Measurements from ENCODE around the gene SRMS. TPM values are rescaled to one million over a fixed set of nuclear protein-coding genes. Genes with fewer than 3 reads are reported as not detected.

The SRMS gene
- total RNA-seq, 2 experiments from 2014 or later, result 0.42 TPM; not detected in 1

DNA sequence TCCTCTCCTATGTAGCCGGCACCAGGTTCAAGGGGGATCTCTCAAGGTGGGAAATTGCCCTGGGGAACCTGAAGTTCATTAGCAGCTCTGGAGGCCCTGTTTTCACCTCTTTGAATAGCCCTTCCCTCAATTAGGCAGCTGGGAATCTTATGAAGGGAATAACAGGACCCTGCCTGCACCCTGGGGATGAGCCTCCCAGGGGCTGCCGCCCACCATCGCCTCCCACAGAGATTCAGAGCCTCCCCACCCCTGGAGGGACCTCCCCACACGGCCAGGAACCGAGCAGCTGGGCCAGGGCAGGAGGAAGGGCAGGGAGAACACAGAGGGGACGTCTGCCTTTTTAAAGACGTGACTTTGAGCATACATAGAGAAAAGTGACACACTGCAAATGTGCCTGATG lies 44.0 kb downstream of the SRMS start:
- Histone ChIP-seq H3K79me2 (ENCODE audit: insufficient read depth, low read depth, low read length) (no peaks in the 10 kb centered on the region), H4K20me1 (ENCODE audit: insufficient read depth, low read length) (no peaks in the 10 kb centered on the region), H3K4me3 (ENCODE audit: low read depth, low read length, poor library complexity, severe bottlenecking) (no peak overlapping the region), H3K4me2 (ENCODE audit: low read length) (no peak overlapping the region), H3K9me2 (ENCODE audit: insufficient read depth, low read length) (no peaks in the 10 kb centered on the region), H3K9me3 (ENCODE audit: low read length) (no peaks in the 10 kb centered on the region), H2AFZ (ENCODE audit: low read length) (no peak overlapping the region), H3K36me3 (ENCODE audit: insufficient read depth, low read length) (no peaks in the 10 kb centered on the region), H3K27ac (ENCODE audit: low read depth, low read length, poor library complexity, severe bottlenecking) (no peak overlapping the region), H3K4me1 (ENCODE audit: insufficient read depth, low read length, poor library complexity, severe bottlenecking) (peaks cover 20% of the 10 kb centered on the region)
- CTCF ChIA-PET (ENCODE audit: unreplicated experiment), result no interaction called here
- POLR2A ChIA-PET, result no interaction called here
- DNase-seq (ENCODE audit: low spot score), result no peak
- intact Hi-C loops (cut with micrococcal nuclease; ENCODE audit: unreplicated experiment), result no loop called here
- TF ChIP-seq EZH2phosphoT487 (IDR thresholded peaks at IDR 0.05; ENCODE audit: borderline replicate concordance, low read depth, low read length), result no peak
- TF ChIP-seq CTCF (conservative IDR thresholded peaks at IDR 0.05; ENCODE audit: low read length), result no peak
- BruUV-seq (replicated peaks), result no TSS peak

DNA sequence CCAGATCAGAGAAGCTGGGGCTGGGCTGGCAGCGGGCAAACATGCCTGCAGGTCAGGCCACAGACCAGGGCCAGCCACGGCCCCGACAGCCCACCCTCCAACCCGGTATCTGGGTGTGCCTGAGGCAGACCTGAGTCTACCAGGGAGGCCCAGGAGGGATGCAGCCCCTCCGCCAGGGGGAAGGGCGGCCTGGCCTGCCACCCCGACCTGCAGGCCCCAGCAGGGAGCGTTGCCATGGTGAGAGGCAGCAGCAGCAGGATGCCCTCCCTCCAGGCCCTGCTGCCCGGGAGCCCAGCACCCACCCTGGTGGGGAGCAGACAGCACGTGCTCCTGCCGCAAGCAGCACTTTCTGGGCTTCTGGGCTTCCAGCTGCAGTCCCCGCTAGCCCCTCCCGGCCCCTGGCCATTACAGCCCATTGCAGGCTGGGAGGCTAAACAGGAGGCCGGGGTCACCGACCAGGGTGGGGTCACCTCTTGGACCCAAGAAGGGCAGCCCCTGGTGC lies 44.8 kb downstream of the SRMS start:
- Histone ChIP-seq H3K79me2 (ENCODE audit: insufficient read depth, low read depth, low read length) (no peaks in the 10 kb centered on the region), H2AFZ (ENCODE audit: low read length) (no peak overlapping the region), H3K4me2 (ENCODE audit: low read length) (peak overlapping the region; percentile 49; the same call in 1 of the 2 replicates), H3K4me3 (ENCODE audit: low read depth, low read length, poor library complexity, severe bottlenecking) (no peak overlapping the region), H3K9me3 (ENCODE audit: low read length) (no peaks in the 10 kb centered on the region), H4K20me1 (ENCODE audit: insufficient read depth, low read length) (no peaks in the 10 kb centered on the region), H3K4me1 (ENCODE audit: insufficient read depth, low read length, poor library complexity, severe bottlenecking) (peaks cover 14% of the 10 kb centered on the region), H3K27ac (ENCODE audit: low read depth, low read length, poor library complexity, severe bottlenecking) (no peak overlapping the region), H3K36me3 (ENCODE audit: insufficient read depth, low read length) (no peaks in the 10 kb centered on the region), H3K9me2 (ENCODE audit: insufficient read depth, low read length) (no peaks in the 10 kb centered on the region)
- ChIA-PET CTCF (ENCODE audit: unreplicated experiment) (no interaction called here), POLR2A (interaction anchor here (0.5 kb wide), 1 partner anchor 378 kb away, joined by 6 read pairs; no protein-coding TSS in a partner anchor)
- no peak for TF ChIP-seq CTCF (conservative IDR thresholded peaks at IDR 0.05; ENCODE audit: low read length)
- TF ChIP-seq EZH2phosphoT487 (IDR thresholded peaks at IDR 0.05; ENCODE audit: borderline replicate concordance, low read depth, low read length), result no peak
- BruUV-seq (replicated peaks), result no TSS peak
- intact Hi-C loops (cut with micrococcal nuclease; ENCODE audit: unreplicated experiment), result no loop called here
- no peak for DNase-seq (ENCODE audit: low spot score)

GRCh38 chr20:63501818-63502670 lies 45.5 kb downstream of the SRMS start:
- CTCF ChIA-PET (ENCODE audit: unreplicated experiment), result interaction anchor here (0.5 to 0.7 kb wide), 2 partner anchors 140 to 327 kb away, joined by 3 to 7 read pairs; no protein-coding TSS in a partner anchor
- no peaks in the 10 kb centered on the region for H3K79me2 ChIP-seq (ENCODE audit: insufficient read depth, low read depth, low read length)
- DNase-seq (ENCODE audit: low spot score), result peak; percentile 70
- H4K20me1 ChIP-seq (ENCODE audit: insufficient read depth, low read length), result no peaks in the 10 kb centered on the region
- H3K4me1 ChIP-seq (ENCODE audit: insufficient read depth, low read length, poor library complexity, severe bottlenecking), result peaks cover 14% of the 10 kb centered on the region
- H3K9me3 ChIP-seq (ENCODE audit: low read length), result no peaks in the 10 kb centered on the region
- intact Hi-C loops (cut with micrococcal nuclease; ENCODE audit: unreplicated experiment), result no loop called here
- no peaks in the 10 kb centered on the region for H3K36me3 ChIP-seq (ENCODE audit: insufficient read depth, low read length)
- POLR2A ChIA-PET, result interaction anchor here (0.5 kb wide), 1 partner anchor 379 kb away, joined by 6 read pairs; no protein-coding TSS in a partner anchor
- H3K9me2 ChIP-seq (ENCODE audit: insufficient read depth, low read length), result no peaks in the 10 kb centered on the region
- H3K4me3 ChIP-seq (ENCODE audit: low read depth, low read length, poor library complexity, severe bottlenecking), result peak overlapping the region; percentile 37
- no TSS peak for BruUV-seq (replicated peaks)
- peak overlapping the region; percentile 11; the same call in 1 of the 2 replicates for H2AFZ ChIP-seq (ENCODE audit: low read length)
- H3K27ac ChIP-seq (ENCODE audit: low read depth, low read length, poor library complexity, severe bottlenecking), result no peak overlapping the region
- H3K4me2 ChIP-seq (ENCODE audit: low read length), result peak overlapping the region; percentile 49
- no peak for TF ChIP-seq CTCF (conservative IDR thresholded peaks at IDR 0.05; ENCODE audit: low read length)
- no peak for TF ChIP-seq EZH2phosphoT487 (IDR thresholded peaks at IDR 0.05; ENCODE audit: borderline replicate concordance, low read depth, low read length)

All from OCI-LY7 (cell line).